Stimulated activated CD4-positive, alpha-beta T cell treated with anti-CD3 and anti-CD28 coated beads, Interleukin-1b, Interleukin-23, amount 100 ng/mL, for 4 hours (primary cell): Measurements from ENCODE around the gene ATP8A2.
"Not testable (repeated sequence)": the region's sequence is repeated elsewhere in the genome, so short reads cannot be mapped to it uniquely, and the experiment has no call there.

Experiments
- DNase-seq, 2 donors: peaks; one replicate each; pipeline ENCODE4 v3.0.0-alpha.2; 2020; ENCODE audit warnings: low read depth in 2 of 2

ATP8A2 gene

GRCh38 chr13:25462301-25463125 lies 90.7 kb downstream of the ATP8A2 start:
- no peak for DNase-seq

DNA sequence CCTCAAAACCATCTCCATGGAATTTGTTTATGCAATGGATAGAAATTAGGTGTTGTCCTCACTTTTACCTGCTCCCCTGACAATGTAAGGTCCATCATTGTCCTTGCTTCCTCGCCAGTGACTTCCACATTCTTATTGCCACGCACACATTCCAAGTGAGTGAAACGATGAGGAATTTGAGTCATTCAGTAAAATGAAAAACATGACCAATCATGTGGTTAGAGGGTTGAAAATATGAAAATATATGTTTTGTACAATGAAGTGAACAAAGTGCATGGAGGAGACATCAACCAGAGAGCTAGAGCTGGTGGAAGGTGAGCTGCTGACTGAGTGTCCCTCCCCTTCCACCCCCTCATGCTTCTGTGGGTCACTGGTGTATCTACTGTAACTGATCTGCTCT lies 91.7 kb downstream of the ATP8A2 start:
- DNase-seq: no peak

GRCh38 chr13:25466880-25467279 lies 95.1 kb downstream of the ATP8A2 start:
- no peak for DNase-seq

- DNase-seq: peak in 1 of 2 donors; percentile 7
These were observed 96.8 kb downstream of the ATP8A2 start for GRCh38 chr13:25468325-25469168.

- no peak for DNase-seq
These were observed 97.4 kb downstream of the ATP8A2 start for GRCh38 chr13:25469169-25469525.

- no peak for DNase-seq
These were observed 102.1 kb downstream of the ATP8A2 start for GRCh38 chr13:25473864-25474263.

- DNase-seq: no peak
These were observed 106.4 kb downstream of the ATP8A2 start for GRCh38 chr13:25478186-25478585.

DNA sequence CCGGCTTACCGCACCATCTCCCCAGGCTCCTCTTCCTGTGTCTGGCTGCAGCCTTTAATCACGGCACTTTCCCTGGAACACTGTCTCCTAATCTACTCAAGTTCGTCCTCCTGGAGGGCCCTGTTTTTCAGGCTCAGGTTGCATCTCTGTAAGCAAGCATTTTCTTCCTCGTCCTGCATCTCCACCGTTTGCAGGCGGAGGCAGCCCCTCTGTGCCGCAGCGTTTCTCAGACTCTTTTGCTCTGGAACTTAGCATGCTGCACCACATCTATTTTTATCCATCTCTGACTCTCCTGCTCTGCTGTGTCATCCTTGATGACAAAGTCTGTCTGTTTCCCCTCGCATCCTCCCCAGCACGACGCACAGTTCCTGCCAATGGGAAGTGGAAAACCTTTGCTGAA lies 117.5 kb downstream of the ATP8A2 start:
- DNase-seq: no peak

DNA sequence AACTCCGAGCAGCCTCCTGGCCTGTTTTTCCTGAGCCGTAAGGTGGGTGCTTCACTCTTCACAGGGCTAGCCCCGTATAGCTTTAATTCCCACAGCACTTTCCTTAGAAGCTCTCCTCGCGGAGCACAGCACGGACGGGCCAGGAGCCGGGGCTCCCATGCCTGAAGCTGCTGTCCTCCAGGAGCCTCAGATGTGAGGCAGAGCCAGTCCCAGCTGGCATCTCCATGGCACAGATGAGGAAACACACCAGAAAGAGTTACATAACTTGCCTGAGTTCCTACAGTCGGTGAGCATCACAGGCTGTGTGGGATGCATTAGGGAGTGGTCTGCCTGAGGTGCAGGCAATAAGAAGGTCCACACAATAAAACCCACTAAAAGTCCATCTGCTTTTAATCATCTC lies 118.5 kb downstream of the ATP8A2 start:
- DNase-seq: no peak

DNA sequence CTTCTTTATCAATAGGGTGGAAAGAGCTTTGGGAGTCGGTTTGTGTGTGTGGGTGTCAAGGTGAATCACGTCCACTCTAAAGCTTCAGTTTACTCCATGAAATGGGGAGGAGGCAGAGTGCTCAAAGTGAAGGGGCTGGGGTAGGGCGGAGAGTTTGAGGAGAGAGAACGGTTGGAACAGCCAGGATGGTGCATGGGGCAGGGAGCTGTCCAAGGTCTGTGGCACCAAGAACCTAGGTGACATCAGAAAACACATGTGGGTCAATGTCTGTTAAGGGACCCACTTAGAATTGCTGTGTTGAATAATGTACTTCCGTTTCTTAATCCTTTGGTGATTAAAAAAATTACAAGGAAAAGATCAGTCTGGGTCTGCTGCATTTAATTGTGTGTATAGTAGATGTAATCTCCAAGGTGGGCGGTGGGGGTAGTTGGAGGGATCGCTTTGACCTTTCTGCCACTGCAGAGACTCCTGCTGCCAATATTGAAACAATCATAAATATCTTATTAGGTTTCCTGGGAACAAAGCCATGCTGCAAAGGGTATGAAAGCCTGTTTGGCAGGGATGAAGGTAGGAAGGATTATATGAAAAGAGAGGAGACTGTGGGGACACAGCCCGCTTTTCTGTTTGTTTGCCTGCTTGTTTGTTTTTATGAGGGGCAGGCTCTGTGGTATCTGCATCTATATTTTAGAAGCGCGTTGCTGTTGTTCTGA lies 122.3 kb downstream of the ATP8A2 start:
- DNase-seq: no peak

DNA sequence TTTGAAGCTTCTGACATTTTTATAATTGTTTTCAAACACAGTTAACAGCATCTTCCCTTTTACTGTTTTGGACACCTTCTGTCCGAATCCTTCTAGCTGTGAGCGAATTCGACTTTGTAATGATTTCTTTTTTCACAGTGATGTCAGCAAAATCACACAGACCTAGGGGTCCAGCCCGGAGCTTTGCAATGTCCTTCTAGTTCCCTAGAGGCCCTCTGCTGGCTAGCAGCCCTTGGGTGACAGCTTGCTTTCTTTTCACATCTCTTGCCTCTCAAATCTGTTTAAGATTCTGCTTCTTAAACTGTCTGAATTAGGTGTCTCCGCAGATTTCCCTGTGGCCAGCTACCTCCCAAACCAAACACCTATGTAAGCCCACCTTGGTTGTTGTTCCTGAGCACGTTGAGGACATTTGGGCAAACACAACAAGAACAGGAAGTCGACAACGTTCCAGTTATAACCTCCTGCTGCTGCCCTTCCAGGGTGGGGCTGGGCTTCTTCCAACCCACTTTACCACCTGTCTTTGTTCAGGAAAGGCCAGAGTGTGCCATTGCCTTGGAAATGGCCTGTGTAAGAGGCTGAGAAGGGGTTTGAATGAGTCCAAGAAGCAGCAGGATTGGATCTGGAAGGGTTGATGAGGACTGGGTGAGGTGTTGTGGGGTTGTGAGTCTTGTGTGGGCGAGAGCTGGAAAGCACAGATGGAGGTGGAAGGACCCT lies 123.1 kb downstream of the ATP8A2 start:
- no peak for DNase-seq

- DNase-seq: no peak
These were observed 129.5 kb downstream of the ATP8A2 start for GRCh38 chr13:25501231-25501630.

GRCh38 chr13:25502031-25502430 lies 130.3 kb downstream of the ATP8A2 start:
- no peak for DNase-seq

DNA sequence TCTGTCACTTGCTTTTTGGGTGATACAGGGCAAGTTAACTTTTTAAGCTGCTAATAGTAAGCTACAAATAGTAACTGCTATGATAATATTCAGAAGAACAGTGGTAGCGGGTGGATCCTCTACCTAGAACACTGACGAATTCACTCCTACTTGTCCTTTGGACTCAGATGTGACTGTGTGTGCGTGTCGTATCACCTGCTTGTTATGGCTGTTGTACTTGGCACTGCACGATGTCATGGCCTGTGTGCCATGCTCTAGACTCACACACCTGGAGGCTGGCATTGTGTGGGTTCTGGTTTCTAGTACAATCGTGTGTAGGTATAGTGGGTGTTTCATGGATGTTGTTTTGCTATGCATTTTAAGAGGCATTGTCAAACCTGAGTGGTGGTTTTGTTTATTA lies 130.8 kb downstream of the ATP8A2 start:
- no peak for DNase-seq

- DNase-seq: no peak
These were observed 132.1 kb downstream of the ATP8A2 start for GRCh38 chr13:25503856-25504255.

DNA sequence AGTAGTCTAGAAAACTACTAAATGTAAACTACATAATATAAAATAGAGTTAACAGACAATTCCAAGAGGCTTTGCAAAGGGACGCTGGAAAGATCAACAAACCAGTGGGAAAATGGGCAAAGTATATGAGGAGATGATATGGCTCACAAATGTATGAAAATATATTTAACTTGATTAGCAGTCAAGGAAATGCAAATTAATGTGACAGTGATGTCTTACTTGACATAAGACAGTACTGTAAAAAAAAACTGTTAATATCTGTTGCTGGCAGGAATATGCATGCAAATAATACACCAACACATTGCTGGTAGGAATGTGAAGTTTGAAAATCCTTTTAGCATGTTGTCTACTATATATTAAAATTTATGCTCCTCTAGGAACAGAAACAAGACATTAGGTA lies 136.1 kb downstream of the ATP8A2 start:
- no peak for DNase-seq

- not testable (repeated sequence) for DNase-seq
These were observed 141.3 kb downstream of the ATP8A2 start for GRCh38 chr13:25513060-25513459.

- DNase-seq: no peak
These were observed 146.7 kb downstream of the ATP8A2 start for GRCh38 chr13:25518441-25518840.

GRCh38 chr13:25525884-25526283 lies 154.1 kb downstream of the ATP8A2 start:
- no peak for DNase-seq

DNA sequence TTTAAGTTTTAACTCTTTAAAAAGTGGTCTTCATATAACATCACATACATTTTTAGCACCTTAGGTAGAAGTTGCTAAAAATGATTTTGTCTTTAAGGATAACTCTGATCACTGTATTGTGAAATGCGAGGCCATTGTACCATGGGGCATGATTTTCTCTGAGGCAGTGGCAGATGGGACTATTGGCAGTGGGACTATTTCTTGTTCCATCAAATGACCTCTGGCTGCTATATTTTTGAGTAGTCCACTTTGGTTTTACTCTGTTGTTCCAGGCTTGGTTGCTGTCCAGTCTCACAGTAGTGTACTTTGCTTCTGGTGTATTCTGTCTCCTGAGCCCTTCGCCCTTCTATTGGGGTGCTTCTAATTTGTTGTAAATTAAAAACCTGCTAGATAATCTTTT lies 156.5 kb downstream of the ATP8A2 start:
- DNase-seq: no peak

DNA sequence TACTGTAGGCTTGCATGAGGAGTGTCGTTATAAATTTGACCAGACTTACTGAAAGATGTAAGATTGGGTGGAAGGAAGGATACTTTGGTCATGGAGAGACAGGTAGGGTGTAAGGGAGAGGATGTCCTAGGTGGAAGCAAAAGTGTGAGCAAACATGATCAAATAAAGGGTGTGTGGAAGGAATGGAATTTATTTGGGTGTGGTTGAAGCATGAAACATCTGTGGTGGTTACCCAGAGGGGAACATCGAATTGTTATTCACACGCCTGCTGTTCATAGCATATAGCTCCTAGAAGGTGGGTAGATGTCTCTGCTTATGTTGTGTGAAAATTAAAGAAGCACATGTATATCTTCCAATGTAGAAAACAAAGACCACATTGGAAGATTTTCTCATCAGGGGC lies 157.7 kb downstream of the ATP8A2 start:
- DNase-seq: no peak

DNA sequence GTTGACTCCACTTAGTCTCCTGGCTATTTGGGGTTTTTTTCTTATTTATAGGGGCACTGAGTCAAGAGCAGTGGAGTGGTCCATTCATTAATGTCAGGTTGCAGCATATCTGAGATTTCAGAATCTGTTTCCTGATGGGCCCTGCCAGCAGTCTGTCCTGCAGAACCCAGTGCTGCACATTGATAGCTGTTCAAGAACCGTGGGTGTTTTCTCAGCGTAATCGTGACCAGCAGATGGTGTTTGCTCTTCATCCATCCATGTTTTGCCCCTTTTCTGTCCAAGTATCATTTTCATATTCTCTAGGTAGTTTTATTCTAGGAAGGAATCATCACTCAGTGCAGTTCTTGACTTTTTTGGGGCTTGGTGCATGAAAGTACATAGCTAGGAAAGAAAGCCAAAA lies 166.5 kb downstream of the ATP8A2 start:
- no peak for DNase-seq
